H1 (cell line): ENCODE data around the gene SLC24A3.

Source experiments
- BRCA1 ChIP-seq: IDR thresholded peaks from 2 replicates; pipeline ENCODE4 v1.6.1; 2012; ENCODE audit warnings: low read depth, low read length, improper control_type of control experiment
- CBX8 ChIP-seq: fragments of 300-800, 300-1000 bp; sonication (generic); IDR thresholded peaks from 2 replicates; pipeline ENCODE4 v1.7.1; 2016; ENCODE audit warnings: low read depth, low read length, borderline replicate concordance
- CREB1 ChIP-seq: IDR thresholded peaks from 2 replicates; pipeline ENCODE4 v1.6.1; 2012; ENCODE audit warnings: inconsistent platforms
- CTCF ChIP-seq, 3 experiments: IDR thresholded peaks; 1 replicate in 2 of 3; 2 replicates in 1 of 3; pipeline versions ENCODE4 v1.5.1 to v1.6.1; 2011; ENCODE audit warnings: low read length in 3 of 3, mild to moderate bottlenecking in 3 of 3, inconsistent platforms in 2 of 3, low read depth in 1 of 3, moderate library complexity in 1 of 3; ENCODE audit not compliant: insufficient read depth in 1 of 3; ENCODE audit errors: control extremely low read depth in 1 of 3
- E2F6 ChIP-seq: IDR thresholded peaks from 2 replicates; pipeline ENCODE4 v1.6.1; 2012; ENCODE audit warnings: inconsistent platforms
- EZH2 ChIP-seq: fragments of 200-600 bp; sonication (generic); IDR thresholded peaks from 2 replicates; pipeline ENCODE4 v1.7.1; 2012; ENCODE audit warnings: low read depth, mild to moderate bottlenecking, moderate library complexity, low read length, inconsistent platforms; ENCODE audit not compliant: severe bottlenecking
- JUND ChIP-seq: IDR thresholded peaks from 2 replicates; pipeline ENCODE4 v1.6.1; 2011; ENCODE audit warnings: mild to moderate bottlenecking, improper control_type of control experiment, low read length
- POLR2A ChIP-seq, 2 experiments: IDR thresholded peaks; 1 replicate in 1 of 2; 2 replicates in 1 of 2; pipeline ENCODE4 v1.6.1; 2011; ENCODE audit warnings: low read depth in 2 of 2, low read length in 2 of 2, mild to moderate bottlenecking in 2 of 2; ENCODE audit errors: control extremely low read depth in 1 of 2
- POLR2AphosphoS5 ChIP-seq: IDR thresholded peaks from 2 replicates; pipeline ENCODE4 v1.6.1; 2011; ENCODE audit warnings: low read depth, low read length
- SP1 ChIP-seq: IDR thresholded peaks from 2 replicates; pipeline ENCODE4 v1.6.1; 2011; ENCODE audit warnings: low read depth, low read length
- TF ChIP-seq, protein P1 (sequence below): IDR thresholded peaks from 2 replicates; pipeline ENCODE4 v1.6.1; 2011; ENCODE audit warnings: low read length, improper control_type of control experiment

DNA sequence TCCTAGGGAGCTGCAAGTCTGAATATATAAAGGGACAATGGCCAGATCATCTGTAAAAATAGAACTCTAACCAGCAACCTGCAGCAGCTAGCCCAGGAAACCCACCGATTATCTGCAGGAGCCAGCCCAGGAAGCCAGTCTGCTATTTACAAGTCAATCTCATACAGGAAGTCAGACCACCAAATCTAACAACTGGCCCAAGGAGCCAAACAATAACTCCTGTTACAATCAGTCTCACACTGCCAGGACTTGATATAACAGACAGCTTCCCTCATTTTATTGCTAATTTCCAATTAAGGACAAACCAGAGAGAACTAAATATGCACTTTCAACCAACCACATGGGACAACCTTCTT is 531.2 kb downstream of the SLC24A3 start:
- TF ChIP-seq POLR2A (IDR thresholded peaks at IDR 0.05; ENCODE audit: control extremely low read depth in 1 of 2, low read depth in 2 of 2, low read length in 2 of 2) (no peak), EZH2 (no peak), SP1 (no peak), POLR2AphosphoS5 (no peak), E2F6 (no peak), CREB1 (no peak), CTCF (IDR thresholded peaks at IDR 0.05; ENCODE audit: control extremely low read depth in 1 of 3, insufficient read depth in 1 of 3, low read depth in 1 of 3, low read length in 3 of 3) (no peak), BRCA1 (no peak), JUND (no peak), CBX8 (no peak)
- TF ChIP-seq, protein P1, sequence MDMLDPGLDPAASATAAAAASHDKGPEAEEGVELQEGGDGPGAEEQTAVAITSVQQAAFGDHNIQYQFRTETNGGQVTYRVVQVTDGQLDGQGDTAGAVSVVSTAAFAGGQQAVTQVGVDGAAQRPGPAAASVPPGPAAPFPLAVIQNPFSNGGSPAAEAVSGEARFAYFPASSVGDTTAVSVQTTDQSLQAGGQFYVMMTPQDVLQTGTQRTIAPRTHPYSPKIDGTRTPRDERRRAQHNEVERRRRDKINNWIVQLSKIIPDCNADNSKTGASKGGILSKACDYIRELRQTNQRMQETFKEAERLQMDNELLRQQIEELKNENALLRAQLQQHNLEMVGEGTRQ: no peak
